Kidney tubule cell (primary cell): Measurements from ENCODE around the gene GPER1.
"Not testable (repeated sequence)": the region's sequence is repeated elsewhere in the genome, so short reads cannot be mapped to it uniquely, and the experiment has no call there.

Source experiments
- DNase-seq: peaks from one replicate; pipeline ENCODE4 v3.0.0-alpha.2; 2018; ENCODE audit warnings: low spot score

Gene GPER1

DNA sequence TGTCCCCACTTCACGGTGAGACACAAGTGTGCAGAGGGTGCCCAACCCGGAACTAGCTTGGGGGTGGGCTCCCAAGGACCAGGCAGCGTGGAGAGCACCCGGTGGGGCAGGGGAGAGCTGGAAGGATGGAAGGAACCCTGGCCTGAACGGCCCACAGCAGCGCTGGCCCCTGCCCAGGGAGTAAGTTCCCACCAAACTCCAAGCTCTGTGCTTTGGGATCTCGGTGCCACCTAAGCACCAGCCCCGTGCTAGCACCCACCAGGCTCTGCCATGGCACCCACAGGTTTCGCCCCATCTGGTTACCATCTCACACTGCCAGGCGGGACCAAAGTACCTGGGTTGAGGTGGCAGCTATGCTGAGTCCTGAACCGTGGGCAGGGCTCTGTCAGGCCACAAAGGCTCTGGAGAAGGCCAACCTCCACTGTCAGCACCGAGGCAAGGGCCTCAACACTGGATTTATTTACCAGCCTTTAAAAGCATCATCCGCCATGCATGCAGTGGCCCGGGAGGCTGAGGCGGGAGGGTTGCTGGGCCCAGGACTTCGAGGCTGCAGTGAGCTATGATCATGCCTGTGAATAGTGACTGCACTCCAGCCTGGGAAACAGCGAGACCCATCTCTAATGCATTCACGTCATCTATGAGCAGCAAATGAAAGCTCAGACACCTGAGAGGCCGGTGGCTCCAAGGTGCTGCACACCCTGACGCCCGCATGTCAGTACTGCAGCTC is 16.0 kb downstream of the GPER1 start:
- DNase-seq, result no peak

DNA sequence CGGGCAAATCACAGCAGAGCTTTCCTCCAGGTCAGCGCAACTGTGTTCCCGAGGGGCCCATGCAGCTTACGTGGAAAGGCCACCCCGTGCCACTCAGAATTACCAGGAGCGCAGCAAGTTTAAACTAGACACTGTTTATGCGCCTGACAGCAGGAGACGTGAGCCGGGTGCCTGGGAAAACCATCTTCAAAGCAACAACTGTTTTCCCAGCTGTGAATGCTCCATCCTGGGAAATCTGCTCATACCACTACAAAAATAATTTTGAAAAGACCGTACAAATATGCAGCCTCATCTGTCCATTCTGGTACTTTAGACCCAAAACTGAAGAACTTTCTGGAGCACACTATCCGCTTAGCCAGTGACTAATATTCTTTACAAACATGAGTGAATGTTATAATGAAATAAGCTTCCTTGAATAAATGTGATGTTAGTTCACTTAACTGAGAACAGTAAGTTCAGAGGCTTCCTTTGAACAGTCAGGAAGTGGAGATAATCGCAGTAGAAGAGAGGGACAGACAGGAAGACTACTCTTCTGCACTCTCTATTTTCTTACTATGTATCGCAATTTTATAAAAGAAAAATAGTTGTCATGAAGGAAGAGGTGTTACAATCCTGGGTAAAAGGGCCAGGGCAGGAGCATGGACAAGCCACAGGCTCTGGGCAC is 16.7 kb downstream of the GPER1 start:
- DNase-seq, result no peak

DNA sequence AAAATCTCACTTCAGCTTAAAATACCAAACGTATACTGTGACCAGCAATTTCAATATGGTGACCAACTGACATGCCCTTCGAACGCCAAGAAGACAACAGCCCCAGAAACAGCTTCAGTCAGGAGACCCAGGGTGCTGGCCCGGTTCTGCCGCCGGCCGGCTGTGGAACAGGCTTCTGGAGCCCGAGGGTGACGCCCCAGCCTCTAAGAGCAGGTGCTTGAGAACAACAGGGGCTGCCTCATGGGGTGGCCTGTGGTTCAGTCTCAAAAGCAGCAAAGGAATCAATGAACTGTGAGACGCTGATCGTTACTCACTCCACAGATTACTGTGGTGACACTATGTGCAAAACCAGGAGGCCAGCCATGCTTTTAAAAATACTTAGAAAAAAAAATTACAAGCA is 17.3 kb downstream of the GPER1 start:
- DNase-seq, result no peak

DNA sequence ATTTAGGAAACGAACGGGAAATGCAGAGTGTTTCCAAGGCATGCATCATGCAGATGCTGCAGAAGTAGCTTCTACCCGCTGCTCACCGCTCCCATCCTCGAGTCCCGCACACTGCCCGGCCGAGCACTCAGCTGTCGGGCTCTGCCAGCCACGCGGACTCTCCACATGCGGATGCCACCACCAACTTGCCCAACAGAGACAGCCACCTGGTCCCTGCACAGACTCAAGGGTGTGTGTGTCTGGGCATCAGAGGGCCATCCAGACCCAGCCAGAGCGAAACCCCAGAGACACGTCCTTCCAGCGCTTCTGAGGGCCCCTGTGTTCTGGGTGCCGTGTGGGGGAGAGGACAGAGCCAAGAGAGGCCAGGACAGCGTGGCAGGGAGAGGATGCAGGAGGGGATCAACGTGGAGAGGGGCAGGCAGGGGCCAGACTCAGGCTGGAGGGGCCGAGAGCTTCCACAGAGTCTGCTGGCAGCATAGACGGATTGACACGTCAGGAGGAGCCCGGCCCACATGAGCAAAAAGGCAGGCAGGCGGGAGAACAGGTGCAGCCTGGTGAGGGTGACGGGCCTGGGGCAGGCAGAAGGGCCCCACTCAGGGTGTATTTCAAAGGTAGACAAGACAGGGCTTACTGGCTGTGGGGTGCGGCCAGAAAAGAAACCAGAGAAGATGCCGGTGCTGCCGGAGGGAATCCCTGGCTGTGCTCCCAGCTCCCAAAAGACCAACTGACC is 18.3 kb downstream of the GPER1 start:
- no peak for DNase-seq

DNA sequence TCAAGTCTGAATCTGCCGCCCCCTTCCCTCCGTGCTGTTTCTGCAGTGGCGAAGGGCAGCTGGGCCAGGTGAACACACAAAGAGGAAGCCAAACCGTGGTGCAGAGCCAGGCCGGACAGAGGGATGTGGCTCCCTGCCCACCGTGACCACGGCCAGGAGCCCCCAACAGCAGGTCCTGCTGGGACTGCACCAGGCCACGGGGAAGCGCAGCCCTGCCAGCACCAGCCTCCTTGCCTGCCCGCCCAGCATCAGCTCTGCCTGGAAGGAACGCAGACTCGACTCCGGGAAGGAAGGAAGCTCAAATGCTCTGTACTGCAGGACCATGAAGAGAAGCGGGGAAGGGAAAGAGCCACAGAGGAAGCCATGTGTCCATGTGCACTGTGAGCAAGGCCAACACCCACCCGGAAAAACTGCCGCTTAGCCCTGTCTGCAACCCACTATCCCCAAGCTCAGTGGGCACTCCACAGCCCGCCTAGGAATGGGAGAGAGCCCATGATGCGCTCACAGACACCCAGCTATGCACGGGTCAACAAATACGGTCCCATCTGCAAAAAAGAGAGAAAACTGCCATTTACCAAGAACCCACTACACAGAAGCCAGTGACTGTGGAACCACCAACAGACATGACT is 19.0 kb downstream of the GPER1 start:
- DNase-seq, result no peak

DNA sequence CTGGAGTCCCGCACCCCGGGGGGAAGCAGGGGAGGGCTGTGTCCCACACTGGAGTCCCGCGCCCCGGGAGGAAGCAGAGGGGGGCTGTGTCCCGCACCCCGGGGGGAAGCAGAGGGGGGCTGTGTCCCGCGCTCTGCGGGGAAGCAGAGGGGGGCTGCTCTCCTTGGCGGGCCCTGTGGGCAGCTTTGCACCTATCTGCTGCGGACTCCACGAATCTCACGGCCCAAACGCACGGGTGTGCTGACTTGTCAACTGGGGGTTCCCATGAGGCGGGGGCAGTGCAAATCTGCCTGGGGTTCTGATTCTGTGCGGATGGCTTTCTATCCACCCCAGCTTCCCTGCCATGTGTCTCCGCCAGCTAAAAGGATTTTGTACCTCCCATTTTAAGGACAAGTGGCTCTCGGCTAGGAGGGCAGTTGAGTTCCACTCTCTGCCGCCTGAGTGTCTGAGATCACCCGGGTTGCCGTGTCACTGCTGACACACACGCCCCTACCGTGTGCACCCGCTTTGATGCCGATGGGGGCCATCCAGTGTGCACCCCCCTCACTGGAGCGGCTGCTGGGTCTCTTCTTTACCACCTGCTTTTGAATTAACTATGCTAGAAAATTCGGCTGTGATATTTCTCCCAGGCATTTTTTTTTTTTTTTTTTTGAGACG is 20.5 kb downstream of the GPER1 start:
- DNase-seq, result no peak

DNA sequence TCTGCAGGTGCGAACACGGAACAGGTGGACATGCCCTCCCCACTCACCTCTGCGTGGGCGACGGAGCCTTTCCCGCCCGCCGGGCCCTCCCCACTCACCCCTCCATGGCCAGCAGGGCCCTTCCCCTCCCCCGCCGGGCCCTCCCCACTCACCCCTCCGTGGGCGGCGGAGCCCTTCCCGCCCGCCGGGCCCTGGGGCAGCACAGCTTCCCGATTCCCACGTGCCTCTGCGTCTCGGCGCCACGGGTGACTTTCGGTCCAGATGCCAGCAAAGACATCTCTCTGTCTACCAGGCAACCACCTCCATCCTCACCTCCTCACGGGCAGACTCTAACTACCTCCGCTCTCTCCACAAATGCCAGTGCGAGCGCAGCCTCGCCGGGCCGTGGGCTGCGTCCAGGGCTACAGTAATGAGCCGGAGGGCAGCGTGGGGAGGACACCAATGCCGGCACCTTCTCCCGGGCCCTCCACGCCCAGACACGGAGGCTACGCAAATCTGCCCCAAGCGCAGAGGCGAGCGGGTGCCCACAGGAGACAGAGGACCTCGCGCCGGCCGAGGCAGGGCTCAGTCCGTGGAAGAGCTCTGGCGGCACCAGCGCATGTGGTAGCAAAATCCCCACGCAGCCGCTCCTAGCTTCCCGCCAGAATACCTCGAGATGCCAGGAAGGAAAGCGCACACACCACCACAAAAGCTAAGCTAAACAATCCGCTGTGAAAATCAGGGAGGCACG is 21.8 kb downstream of the GPER1 start:
- no peak for DNase-seq

DNA sequence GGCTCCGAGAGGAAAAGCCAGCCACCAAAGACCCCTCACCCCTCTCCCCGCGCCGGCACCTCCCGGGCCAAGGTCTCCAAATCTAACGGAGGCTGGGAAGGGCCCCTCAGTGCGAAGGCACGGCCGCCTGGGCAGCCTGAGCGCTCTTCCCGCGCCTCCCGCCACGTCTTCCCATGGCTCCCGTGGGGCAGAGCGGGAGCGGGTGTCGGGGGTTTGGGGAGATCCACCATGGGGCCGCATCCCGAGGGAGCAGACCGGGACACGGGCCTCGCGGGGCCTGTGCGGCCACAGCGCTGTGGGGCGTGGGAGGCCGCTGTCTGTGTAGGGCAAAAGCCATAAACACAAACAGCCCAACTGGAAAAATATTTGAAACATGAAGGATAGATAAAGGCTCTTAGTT is 22.4 kb downstream of the GPER1 start:
- DNase-seq, result no peak

DNA sequence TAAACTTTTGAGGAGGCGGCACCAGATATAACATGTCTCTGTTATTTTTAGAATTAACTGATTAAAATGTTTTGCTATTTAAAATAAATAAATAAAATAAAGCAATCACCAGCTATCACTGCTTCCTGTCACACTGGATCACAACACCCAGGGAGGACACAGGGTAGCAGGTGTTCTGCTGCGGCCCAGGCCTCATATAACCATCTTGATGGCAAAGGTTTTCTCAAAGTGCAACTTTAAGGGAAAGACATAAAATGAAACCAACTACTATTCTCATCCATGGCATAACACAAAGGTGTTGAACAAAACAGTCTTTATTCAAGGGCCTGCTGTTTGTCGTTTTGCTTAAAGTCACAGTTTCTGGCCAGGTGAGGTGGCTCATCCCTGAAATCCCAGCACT is 23.2 kb downstream of the GPER1 start:
- no peak for DNase-seq

DNA sequence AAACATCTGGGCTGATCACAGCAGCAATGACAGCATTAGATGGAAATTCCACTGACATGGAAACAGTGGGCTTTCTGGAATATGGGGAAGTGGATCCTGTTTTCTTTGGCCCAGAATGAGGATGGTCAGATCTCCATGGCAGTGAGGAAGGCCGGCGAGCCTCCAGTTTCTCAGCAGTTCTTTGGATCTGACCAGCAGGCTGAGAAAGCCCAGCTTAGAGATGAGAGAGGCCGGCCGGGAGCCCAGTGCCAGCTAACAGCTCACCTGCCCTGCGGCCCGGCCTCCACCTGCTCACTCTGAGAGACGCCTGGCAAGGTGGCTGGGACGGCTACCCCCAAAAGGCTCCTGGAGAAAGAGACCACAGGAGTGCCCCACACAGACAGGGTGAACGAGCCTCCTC is 24.2 kb downstream of the GPER1 start:
- no peak for DNase-seq

DNA sequence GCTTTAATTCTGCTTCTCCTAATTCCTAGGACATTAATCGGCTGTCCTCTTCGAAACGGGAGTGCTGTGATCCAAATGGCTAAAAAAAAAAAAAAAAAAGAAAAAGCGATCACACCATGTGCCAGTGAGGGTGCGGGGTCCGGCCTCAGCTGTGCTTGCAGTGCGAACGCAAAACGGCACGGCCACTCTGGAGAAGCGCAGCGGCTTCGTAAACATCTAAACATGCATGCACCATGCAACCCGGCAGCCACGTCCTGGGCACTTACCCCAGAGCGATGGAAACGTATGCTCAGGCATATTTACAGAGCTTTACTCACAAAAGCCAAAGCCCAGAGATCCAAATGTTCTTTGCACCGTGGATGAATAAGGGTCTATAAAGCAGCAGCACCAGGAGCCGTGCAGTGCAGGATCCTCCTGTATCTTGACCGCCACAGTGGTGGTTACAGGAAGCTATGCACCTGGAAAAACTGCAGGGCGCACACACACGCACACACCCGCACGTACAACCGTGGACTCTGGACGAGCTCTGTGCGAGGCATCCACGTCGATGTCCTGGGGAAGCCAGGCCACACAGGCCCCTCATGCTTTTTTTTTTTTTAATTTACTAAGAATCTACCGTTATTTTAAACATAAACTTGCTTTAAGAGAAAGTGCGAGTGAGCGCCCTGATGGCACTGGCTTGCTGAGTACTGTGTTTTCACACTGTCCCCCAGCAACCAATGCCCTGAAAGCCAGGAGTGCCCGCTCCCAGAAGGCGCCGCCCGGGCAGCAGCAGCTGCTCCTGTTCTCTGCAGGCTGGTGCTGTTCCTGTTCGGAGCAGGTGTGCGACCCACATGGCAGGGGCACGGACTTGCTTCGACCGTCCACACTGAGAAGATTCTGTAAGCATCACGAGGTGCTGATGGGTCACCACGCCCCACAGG is 25.0 kb downstream of the GPER1 start:
- DNase-seq, result no peak

DNA sequence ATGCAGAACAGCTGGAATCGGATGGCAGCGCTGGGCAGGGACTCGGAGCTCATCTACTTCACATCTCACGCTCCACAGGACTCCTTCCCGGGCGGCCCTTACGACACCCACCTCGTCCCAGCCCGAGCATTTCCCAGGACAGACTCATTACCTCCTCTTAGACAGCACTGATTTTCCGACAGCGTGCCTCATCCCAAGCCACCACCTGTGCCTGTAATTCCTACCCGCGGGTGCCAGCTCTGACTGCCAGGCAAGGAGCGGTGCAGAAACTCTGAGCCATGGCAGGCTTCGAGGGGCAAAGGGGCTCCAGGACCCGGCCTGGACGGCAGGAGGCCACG is 25.6 kb downstream of the GPER1 start:
- no peak for DNase-seq

DNA sequence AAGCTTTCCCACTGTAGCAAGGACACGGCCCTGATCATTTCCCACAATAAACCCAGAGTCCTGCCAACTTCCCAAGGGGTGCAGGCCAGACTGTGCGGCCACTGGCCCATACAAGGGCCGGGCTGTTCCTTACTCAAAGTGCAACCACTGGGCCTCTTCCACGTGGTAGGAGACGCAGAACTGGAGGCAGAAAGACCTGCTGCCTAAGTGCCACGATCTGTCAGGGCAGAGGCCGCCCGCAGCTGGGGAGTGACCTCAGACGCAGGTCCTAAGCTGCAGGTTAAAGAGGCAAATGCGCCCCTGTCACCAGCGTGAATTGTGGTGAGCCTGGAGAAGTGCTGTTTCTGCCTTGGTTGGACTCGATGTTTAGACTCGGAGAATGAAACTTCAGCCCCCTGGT is 26.2 kb downstream of the GPER1 start:
- no peak for DNase-seq

DNA sequence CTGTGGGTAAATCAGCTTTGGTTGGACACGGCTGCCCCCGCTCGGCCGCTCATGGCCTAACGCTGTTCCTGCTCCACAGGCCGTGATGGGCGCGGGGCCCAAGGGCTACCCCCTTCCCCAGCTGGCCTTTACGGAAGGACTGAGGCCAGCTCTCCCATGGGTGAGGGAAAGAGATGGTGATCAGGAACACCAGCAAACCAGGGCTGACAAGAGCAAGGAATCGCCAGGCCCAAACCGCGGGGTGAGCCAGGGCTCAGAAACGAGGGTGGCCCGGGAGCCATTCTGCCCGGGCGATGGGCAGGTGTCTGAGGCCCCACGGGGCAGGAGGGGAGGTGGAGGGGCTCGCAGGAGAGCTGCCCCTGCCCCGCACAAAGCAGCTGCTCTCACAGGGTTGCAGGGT is 26.6 kb downstream of the GPER1 start:
- no peak for DNase-seq

DNA sequence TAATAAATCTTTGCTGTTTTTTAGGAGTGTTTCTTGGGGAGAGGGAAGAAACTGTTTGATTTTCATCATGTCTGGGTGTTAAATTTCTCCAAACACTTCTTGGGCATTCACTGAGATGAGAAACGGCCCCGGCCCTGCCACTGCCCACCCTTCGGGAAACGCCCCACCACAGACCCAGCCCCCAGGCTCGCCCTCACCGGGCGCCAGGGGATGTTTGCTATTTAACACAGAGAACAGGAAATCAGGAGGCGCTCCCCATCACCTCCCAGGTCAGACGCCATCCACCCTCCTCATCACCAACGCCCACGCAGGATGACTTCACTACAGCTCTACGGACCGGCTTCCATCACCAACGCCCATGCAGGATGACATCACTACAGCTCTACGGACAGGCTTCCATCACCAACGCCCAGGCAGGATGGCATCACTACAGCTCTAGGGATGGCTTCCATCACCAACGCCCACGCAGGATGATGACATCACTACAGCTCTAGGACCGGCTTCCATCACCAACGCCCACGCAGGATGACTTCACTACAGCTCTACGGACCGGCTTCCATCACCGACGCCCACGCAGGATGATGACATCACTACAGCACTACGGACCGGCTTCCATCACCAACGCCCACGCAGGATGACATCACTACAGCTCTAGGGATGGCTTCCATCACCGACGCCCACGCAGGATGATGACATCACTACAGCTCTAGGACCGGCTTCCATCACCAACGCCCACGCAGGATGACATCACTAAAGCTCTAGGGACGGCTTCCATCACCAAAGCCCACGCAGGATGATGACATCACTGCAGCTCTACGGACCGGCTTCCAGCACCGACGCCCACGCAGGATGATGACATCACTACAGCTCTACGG is 27.5 kb downstream of the GPER1 start:
- not testable (repeated sequence) for DNase-seq

DNA sequence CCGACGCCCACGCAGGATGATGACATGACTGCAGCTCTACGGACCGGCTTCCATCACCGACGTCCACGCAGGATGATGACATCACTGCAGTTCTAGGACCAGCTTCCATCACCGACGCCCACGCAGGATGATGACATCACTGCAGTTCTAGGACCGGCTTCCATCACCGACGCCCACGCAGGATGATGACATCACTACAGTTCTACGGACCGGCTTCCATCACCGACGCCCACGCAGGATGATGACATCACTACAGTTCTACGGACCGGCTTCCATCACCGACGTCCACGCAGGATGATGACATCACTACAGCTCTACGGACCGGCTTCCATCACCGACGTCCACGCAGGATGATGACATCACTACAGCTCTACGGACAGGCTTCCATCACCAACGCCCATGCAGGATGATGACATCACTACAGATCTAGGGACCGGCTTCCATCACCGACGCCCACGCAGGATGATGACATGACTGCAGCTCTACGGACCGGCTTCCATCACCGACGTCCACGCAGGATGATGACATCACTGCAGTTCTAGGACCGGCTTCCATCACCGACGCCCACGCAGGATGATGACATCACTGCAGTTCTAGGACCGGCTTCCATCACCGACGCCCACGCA is 28.6 kb downstream of the GPER1 start:
- DNase-seq, result not testable (repeated sequence)

DNA sequence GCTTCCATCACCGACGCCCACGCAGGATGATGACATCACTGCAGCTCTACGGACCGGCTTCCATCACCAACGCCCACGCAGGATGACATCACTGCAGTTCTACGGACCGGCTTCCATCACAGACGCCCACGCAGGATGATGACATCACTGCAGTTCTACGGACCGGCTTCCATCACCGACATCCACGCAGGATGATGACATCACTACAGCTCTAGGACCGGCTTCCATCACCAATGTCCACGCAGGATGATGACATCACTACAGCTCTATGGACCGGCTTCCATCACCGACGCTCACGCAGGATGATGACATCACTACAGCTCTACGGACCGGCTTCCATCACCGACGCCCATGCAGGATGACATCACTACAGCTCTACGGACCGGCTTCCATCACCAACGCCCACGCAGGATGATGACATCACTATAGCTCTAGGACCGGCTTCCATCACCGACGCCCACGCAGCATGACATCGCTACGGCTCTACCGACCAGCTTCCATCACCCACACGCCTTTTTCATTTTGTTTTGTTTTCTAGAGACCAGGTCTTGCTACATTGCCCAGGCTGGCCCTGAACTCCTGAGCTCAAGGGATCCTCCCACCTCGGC is 29.5 kb downstream of the GPER1 start:
- DNase-seq, result no peak

DNA sequence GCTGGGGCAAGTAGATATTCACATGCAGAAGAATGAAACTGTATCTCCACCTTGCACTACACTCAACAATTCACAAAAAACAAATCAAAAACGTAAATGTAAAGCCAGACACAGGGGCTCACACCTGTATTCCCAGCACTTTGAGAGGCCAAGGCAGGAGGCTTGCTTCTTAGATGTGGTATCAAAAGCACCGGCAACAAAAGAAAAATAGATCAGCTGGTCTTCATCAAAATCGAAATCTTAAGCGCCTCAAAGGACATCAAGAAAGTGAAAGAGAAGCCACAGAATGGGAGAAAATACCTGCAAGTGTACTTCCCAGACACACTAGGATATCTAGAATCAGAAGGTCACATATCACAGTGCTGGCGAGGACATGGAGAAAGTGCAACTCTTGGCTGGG is 31.3 kb downstream of the GPER1 start:
- no peak for DNase-seq

DNA sequence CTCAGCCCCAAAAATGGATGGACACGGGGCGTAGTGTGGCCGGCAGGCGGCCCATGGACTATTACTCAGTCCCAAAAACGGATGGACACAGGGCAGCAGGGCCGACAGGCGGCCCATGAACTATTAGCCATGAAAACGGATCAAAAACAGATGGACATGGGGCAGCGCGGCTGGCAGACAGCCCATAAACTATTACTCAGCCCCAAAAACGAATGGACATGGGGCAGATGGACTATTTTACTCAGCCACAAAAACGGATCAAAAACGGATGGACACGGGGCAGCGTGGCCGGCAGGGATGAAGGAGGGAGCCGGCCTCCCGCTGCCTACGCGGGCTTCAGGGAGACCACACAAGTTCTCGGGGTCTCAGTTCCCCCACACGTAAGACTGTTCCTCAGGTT is 32.9 kb downstream of the GPER1 start:
- no peak for DNase-seq
